Activated CD4-positive, alpha-beta T cell treated with anti-CD3 and anti-CD28 coated beads, Interleukin-2, Interleukin-6, amounts not matched to agents 100 ng/mL and 50 ng/mL, durations not matched to agents 16 hours and 8 hours (primary cell): Measurements from ENCODE around the gene C14orf180.
"Not testable (repeated sequence)": the region's sequence is repeated elsewhere in the genome, so short reads cannot be mapped to it uniquely, and the experiment has no call there.

ENCODE experiments used
- DNase-seq: peaks from one replicate; pipeline ENCODE4 v3.0.0-alpha.2; 2020

Gene C14orf180

GRCh38 chr14:104634138-104634760 lies 54.7 kb downstream of the C14orf180 start:
- DNase-seq, result no peak

- no peak for DNase-seq
Observed at GRCh38 chr14:104634886-104635570, 55.5 kb downstream of the C14orf180 start.

- DNase-seq, result no peak
Observed at GRCh38 chr14:104635717-104636116, 56.2 kb downstream of the C14orf180 start.

GRCh38 chr14:104636131-104636530 lies 56.6 kb downstream of the C14orf180 start:
- DNase-seq, result no peak

GRCh38 chr14:104636846-104637545 lies 57.4 kb downstream of the C14orf180 start:
- DNase-seq, result not testable (repeated sequence)

- DNase-seq, result no peak
Observed at GRCh38 chr14:104637546-104638003, 58.0 kb downstream of the C14orf180 start.

- no peak for DNase-seq
Observed at GRCh38 chr14:104638190-104638589, 58.6 kb downstream of the C14orf180 start.

- DNase-seq, result no peak
Observed at GRCh38 chr14:104638927-104639450, 59.4 kb downstream of the C14orf180 start.

GRCh38 chr14:104639471-104639870 lies 59.9 kb downstream of the C14orf180 start:
- DNase-seq, result no peak
